Measurements from ENCODE around the gene FDXR.

The FDXR gene

DNA sequence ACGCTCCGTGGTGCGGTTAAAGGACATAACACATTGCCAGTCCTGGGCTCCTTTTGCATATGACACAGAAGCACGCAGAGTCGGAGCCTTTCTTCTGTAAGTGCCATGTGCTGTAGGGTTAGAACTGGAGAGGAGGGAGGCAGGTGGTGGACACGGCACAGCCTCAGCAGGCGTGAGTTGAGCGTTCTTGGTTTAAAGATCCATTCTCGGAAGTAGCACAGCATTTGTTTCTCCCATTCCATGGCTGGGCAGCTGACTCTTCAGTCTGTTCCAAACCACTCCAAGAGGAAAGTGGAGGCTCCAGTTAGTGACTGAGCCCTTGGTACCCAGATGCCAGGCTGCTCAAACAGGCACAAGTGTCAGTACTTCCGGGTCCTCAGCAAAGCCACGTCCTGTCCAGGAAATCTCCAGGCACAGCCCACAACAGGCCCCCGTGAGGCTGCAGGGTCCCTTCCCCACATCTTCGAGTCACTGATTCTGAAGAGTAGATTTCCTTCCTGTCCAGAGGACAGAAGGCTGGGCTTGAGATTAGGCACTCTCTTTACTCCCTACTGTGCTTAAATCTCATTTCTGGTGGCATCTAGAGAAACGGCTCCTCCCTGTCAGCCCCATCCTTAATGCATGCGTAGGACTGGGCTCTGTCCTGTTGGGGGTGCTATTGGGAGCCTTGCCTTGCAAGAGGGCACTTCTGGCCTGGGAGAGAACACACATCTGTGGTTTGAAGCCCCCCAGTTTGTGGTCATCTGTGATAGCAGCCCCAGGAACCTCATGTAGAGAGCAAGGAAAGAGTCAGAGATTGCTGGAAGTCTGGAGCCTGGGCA is 57.0 kb downstream of the FDXR start:
- in situ Hi-C loops (cut with HindIII; ENCODE audit: low sequenced_read_pairs) = no loop called here

GRCh38 chr17:74815067-74815466 is 57.7 kb downstream of the FDXR start:
- in situ Hi-C loops (cut with HindIII; ENCODE audit: low sequenced_read_pairs) = no loop called here

DNA sequence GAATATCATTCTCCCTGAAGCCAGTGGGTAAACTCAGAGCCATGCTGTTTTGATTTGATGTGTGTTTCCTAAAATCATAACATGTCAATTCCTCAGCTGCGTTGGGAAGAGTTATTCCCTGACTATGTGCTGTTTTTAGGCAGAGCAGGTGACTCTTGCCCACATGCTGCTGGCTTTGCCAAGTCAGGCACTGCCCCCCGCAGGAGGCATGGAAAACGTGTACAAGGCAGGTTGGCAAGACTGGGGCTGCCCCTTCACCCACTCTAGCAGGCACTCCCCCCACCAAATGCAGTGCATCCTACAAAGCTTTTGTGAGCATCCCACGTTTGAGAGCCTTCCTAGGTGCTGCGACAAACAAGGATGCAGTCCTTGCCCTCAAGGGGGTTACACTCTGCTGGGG is 58.3 kb downstream of the FDXR start:
- in situ Hi-C loops (cut with HindIII; ENCODE audit: low sequenced_read_pairs) = no loop called here
